ENCODE results near the gene CDCP1. TPM values are rescaled to one million over a fixed set of nuclear protein-coding genes. Genes with fewer than 3 reads are reported as not detected.

CDCP1 gene
- total RNA-seq, 2 donors from 2014 or later: 3.4 to 7.3 TPM

DNA sequence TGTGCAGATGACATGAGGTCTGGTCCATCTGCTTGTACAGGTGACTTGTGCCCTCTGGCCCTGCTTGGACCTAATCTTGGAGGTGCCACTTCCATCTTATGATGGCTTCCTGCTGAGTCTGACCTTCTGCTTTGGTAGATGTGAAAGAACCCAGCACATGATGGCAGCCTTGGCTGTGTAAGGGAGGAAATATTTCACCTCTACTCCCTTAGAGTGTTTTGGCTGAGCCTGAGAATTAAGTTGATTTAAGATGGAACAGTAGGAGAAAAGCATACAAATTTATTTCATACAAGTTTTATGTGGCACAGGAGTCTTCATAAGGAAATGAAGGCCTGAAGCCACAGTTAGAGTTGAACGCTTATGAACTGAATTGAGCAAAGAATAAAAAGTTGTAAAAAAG lies 27.6 kb upstream of the CDCP1 start:
- no peak for DNase-seq (ENCODE audit: low spot score)
- H3K27me3 ChIP-seq (replicated peaks; ENCODE audit: insufficient read depth): no peaks in the 10 kb centered on the region
- ATAC-seq (ENCODE audit: insufficient number of reproducible peaks, low FRiP score, low read depth): no peak
- H3K27ac ChIP-seq: no peak overlapping the region
- H3K4me3 ChIP-seq: no peak overlapping the region
- H3K4me1 ChIP-seq (ENCODE audit: control insufficient read depth in 1 of 2, low read depth in 2 of 2): peaks cover 8 to 11% of the 10 kb centered on the region in 2 donors
- TF ChIP-seq, protein P1, sequence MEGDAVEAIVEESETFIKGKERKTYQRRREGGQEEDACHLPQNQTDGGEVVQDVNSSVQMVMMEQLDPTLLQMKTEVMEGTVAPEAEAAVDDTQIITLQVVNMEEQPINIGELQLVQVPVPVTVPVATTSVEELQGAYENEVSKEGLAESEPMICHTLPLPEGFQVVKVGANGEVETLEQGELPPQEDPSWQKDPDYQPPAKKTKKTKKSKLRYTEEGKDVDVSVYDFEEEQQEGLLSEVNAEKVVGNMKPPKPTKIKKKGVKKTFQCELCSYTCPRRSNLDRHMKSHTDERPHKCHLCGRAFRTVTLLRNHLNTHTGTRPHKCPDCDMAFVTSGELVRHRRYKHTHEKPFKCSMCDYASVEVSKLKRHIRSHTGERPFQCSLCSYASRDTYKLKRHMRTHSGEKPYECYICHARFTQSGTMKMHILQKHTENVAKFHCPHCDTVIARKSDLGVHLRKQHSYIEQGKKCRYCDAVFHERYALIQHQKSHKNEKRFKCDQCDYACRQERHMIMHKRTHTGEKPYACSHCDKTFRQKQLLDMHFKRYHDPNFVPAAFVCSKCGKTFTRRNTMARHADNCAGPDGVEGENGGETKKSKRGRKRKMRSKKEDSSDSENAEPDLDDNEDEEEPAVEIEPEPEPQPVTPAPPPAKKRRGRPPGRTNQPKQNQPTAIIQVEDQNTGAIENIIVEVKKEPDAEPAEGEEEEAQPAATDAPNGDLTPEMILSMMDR (IDR thresholded peaks at IDR 0.05): no peak
- H3K36me3 ChIP-seq: no peaks in the 10 kb centered on the region
- no peaks in the 10 kb centered on the region for H3K9me3 ChIP-seq

- no peak overlapping the region for H3K4me3 ChIP-seq
- H3K9me3 ChIP-seq: no peaks in the 10 kb centered on the region
- ATAC-seq (ENCODE audit: insufficient number of reproducible peaks, low FRiP score, low read depth) (no peak), DNase-seq (ENCODE audit: low spot score) (no peak)
- no peaks in the 10 kb centered on the region for H3K27me3 ChIP-seq (replicated peaks; ENCODE audit: insufficient read depth)
- H3K36me3 ChIP-seq: no peaks in the 10 kb centered on the region
- H3K4me1 ChIP-seq (ENCODE audit: control insufficient read depth in 1 of 2, low read depth in 2 of 2): peaks cover 11 to 27% of the 10 kb centered on the region in 2 donors
- TF ChIP-seq, protein P1 (IDR thresholded peaks at IDR 0.05): no peak
- H3K27ac ChIP-seq: no peak overlapping the region
Measured at GRCh38 chr3:45171283-45171682, 25.1 kb upstream of the CDCP1 start.

GRCh38 chr3:45170096-45170495 lies 23.9 kb upstream of the CDCP1 start:
- Histone ChIP-seq H3K4me1 (ENCODE audit: control insufficient read depth in 1 of 2, low read depth in 2 of 2) (peaks cover 11 to 27% of the 10 kb centered on the region in 2 donors), H3K4me3 (no peak overlapping the region), H3K9me3 (no peaks in the 10 kb centered on the region), H3K36me3 (no peaks in the 10 kb centered on the region), H3K27ac (peak overlapping the region in 1 of 2 donors; percentile 15), H3K27me3 (replicated peaks; ENCODE audit: insufficient read depth) (no peaks in the 10 kb centered on the region)
- TF ChIP-seq, protein P1 (IDR thresholded peaks at IDR 0.05): no peak
- no peak for ATAC-seq (ENCODE audit: insufficient number of reproducible peaks, low FRiP score, low read depth)
- DNase-seq (ENCODE audit: low spot score): no peak

- H3K36me3 ChIP-seq: no peaks in the 10 kb centered on the region
- TF ChIP-seq, protein P1 (IDR thresholded peaks at IDR 0.05): no peak
- no peaks in the 10 kb centered on the region for H3K27me3 ChIP-seq (replicated peaks; ENCODE audit: insufficient read depth)
- no peak for ATAC-seq (ENCODE audit: insufficient number of reproducible peaks, low FRiP score, low read depth)
- no peaks in the 10 kb centered on the region for H3K9me3 ChIP-seq
- H3K4me3 ChIP-seq: no peak overlapping the region
- peak overlapping the region in 1 of 2 donors; percentile 15 for H3K27ac ChIP-seq
- H3K4me1 ChIP-seq (ENCODE audit: control insufficient read depth in 1 of 2, low read depth in 2 of 2): peaks cover 11 to 27% of the 10 kb centered on the region in 2 donors
- no peak for DNase-seq (ENCODE audit: low spot score)
Measured at GRCh38 chr3:45169125-45169904, 23.1 kb upstream of the CDCP1 start.

DNA sequence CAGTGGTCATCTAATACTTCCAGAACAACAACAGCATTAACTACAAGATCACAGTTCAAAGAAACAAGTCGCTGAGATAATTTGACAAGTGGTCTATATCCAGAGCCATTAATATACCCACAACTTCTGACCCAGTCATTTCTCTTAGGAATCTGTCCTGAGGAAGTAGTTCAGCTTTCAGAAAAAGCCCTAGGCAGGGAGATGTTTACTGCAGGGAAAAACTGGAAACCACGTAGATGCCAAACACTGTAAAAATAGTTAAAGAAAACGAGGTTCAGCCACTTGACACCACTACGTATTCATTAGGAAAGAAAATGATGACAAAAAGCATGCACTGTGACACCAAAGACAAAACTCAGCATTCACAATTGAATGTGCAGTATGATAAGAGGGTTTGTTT lies 22.3 kb upstream of the CDCP1 start:
- no peak overlapping the region for H3K4me3 ChIP-seq
- peaks cover 11 to 27% of the 10 kb centered on the region in 2 donors for H3K4me1 ChIP-seq (ENCODE audit: control insufficient read depth in 1 of 2, low read depth in 2 of 2)
- H3K36me3 ChIP-seq: no peaks in the 10 kb centered on the region
- H3K27me3 ChIP-seq (replicated peaks; ENCODE audit: insufficient read depth): no peaks in the 10 kb centered on the region
- ATAC-seq (ENCODE audit: insufficient number of reproducible peaks, low FRiP score, low read depth) (no peak), DNase-seq (ENCODE audit: low spot score) (no peak)
- H3K9me3 ChIP-seq: no peaks in the 10 kb centered on the region
- H3K27ac ChIP-seq: no peak overlapping the region
- TF ChIP-seq, protein P1 (IDR thresholded peaks at IDR 0.05): no peak
